ENCODE data around the gene SLC4A8.

SLC4A8 gene

DNA sequence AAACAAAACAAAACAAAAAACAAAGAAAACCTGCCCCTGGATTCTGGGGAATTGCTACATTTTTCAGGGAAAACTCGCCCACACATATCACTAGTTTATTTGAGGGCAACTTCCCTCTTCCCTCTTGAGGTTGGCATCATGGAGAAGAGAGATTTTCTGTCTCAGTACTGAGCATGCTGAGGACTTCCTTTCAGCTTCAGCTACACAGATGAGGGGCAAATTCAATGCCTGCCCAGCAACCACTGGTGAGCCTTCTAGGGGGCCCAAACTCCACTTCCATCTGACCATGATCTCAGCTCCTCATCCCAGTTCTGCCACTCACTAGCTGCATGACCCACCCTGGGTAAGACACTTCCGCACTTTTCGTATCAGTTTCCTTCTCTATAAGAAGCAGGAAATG, 103.3 kb downstream of the SLC4A8 start:
- Histone ChIP-seq H3K4me1 (ENCODE audit: control insufficient read depth, low read length) (peaks cover 7% of the 10 kb centered on the region), H3K9me3 (ENCODE audit: control insufficient read depth, insufficient read depth, low read length) (no peaks in the 10 kb centered on the region), H3K79me2 (ENCODE audit: control insufficient read depth, low read length) (no peaks in the 10 kb centered on the region), H3K4me2 (ENCODE audit: low read length) (no peak overlapping the region), H4K20me1 (ENCODE audit: control insufficient read depth, insufficient read depth, low read depth, low read length) (no peaks in the 10 kb centered on the region), H3K27me3 (ENCODE audit: control insufficient read depth, low read length) (peaks cover 24% of the 10 kb centered on the region), H3F3A (ENCODE audit: control insufficient read depth, insufficient read depth) (no peaks in the 10 kb centered on the region), H3K27ac (ENCODE audit: low read depth, low read length) (no peak overlapping the region), H3K36me3 (ENCODE audit: control insufficient read depth, low read length) (no peaks in the 10 kb centered on the region), H3K9me2 (replicated peaks; ENCODE audit: control insufficient read depth, low read length) (no peaks in the 10 kb centered on the region), H3K4me3 (ENCODE audit: low read length) (no peak overlapping the region)
- TF ChIP-seq EZH2phosphoT487 (IDR thresholded peaks at IDR 0.05; ENCODE audit: borderline replicate concordance, low read length) = no peak
- TF ChIP-seq, protein P1, sequence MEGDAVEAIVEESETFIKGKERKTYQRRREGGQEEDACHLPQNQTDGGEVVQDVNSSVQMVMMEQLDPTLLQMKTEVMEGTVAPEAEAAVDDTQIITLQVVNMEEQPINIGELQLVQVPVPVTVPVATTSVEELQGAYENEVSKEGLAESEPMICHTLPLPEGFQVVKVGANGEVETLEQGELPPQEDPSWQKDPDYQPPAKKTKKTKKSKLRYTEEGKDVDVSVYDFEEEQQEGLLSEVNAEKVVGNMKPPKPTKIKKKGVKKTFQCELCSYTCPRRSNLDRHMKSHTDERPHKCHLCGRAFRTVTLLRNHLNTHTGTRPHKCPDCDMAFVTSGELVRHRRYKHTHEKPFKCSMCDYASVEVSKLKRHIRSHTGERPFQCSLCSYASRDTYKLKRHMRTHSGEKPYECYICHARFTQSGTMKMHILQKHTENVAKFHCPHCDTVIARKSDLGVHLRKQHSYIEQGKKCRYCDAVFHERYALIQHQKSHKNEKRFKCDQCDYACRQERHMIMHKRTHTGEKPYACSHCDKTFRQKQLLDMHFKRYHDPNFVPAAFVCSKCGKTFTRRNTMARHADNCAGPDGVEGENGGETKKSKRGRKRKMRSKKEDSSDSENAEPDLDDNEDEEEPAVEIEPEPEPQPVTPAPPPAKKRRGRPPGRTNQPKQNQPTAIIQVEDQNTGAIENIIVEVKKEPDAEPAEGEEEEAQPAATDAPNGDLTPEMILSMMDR (IDR thresholded peaks at IDR 0.05; ENCODE audit: low read depth, low read length, poor library complexity, severe bottlenecking) = no peak

DNA sequence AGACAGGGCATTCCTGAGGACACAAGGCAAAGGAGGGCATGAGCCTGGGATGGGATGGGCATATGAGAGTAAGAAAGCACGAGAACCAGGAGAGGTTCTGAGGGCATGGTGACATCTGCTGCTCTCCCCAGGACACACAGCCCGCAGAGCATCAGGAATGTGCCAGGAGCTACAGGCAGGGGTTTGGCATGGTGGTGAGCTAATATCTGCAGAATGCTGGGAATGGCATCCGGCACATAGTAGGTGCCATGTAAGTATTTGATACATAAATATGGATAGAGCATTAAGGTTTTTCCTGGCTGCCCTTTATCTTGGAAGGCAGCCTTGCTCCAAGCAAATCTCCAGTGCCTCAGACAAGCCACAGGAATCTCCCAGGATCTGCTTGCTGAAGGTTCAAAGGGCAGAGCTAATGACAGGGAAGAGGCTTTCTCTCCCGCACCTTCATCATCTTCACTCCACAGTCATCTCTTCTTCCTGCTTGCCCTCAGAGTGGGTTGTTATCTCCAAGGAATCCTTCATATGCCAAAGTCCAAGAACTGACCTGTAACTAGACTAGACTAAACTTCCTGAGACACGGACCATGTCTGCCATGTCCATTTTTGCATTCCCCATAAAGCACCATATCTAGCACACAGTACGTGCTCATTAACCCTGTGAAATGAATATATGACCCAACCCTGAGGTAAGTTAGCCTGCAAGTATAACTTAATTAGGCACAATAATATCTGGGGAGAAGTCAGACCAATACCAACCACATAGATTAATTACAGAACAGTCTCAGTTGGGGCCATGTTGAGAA, 104.4 kb downstream of the SLC4A8 start:
- no peaks in the 10 kb centered on the region for H4K20me1 ChIP-seq (ENCODE audit: control insufficient read depth, insufficient read depth, low read depth, low read length)
- no peaks in the 10 kb centered on the region for H3K79me2 ChIP-seq (ENCODE audit: control insufficient read depth, low read length)
- peaks cover 7% of the 10 kb centered on the region for H3K4me1 ChIP-seq (ENCODE audit: control insufficient read depth, low read length)
- H3K27me3 ChIP-seq (ENCODE audit: control insufficient read depth, low read length) = peaks cover 24% of the 10 kb centered on the region
- no peak overlapping the region for H3K27ac ChIP-seq (ENCODE audit: low read depth, low read length)
- H3K4me2 ChIP-seq (ENCODE audit: low read length) = no peak overlapping the region
- H3F3A ChIP-seq (ENCODE audit: control insufficient read depth, insufficient read depth) = no peaks in the 10 kb centered on the region
- no peaks in the 10 kb centered on the region for H3K9me2 ChIP-seq (replicated peaks; ENCODE audit: control insufficient read depth, low read length)
- no peaks in the 10 kb centered on the region for H3K36me3 ChIP-seq (ENCODE audit: control insufficient read depth, low read length)
- H3K9me3 ChIP-seq (ENCODE audit: control insufficient read depth, insufficient read depth, low read length) = no peaks in the 10 kb centered on the region
- TF ChIP-seq, protein P1 (IDR thresholded peaks at IDR 0.05; ENCODE audit: low read depth, low read length, poor library complexity, severe bottlenecking) = no peak
- TF ChIP-seq EZH2phosphoT487 (IDR thresholded peaks at IDR 0.05; ENCODE audit: borderline replicate concordance, low read length) = no peak
- no peak overlapping the region for H3K4me3 ChIP-seq (ENCODE audit: low read length)

DNA sequence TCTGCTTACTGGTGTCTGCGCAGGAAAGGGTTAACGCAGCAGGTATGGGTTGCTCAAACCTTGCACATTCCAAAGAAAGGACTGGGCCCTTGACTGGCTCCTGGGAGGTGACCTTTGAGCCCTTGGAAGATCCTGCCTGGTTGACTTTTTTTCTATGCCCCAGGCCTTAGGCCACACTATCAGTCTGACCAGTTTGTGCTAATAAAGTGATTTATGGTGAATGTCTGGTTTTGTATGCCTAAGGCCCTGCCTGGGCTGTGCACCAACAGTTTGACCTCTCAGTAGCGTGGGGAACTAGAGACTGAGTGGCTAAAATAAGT, 105.0 kb downstream of the SLC4A8 start:
- Histone ChIP-seq H3F3A (ENCODE audit: control insufficient read depth, insufficient read depth) (no peaks in the 10 kb centered on the region), H3K4me2 (ENCODE audit: low read length) (no peak overlapping the region), H3K79me2 (ENCODE audit: control insufficient read depth, low read length) (no peaks in the 10 kb centered on the region), H3K4me1 (ENCODE audit: control insufficient read depth, low read length) (peaks cover 7% of the 10 kb centered on the region), H4K20me1 (ENCODE audit: control insufficient read depth, insufficient read depth, low read depth, low read length) (no peaks in the 10 kb centered on the region), H3K9me3 (ENCODE audit: control insufficient read depth, insufficient read depth, low read length) (no peaks in the 10 kb centered on the region), H3K27ac (ENCODE audit: low read depth, low read length) (no peak overlapping the region), H3K9me2 (replicated peaks; ENCODE audit: control insufficient read depth, low read length) (no peaks in the 10 kb centered on the region), H3K27me3 (ENCODE audit: control insufficient read depth, low read length) (peaks cover 24% of the 10 kb centered on the region), H3K4me3 (ENCODE audit: low read length) (no peak overlapping the region), H3K36me3 (ENCODE audit: control insufficient read depth, low read length) (no peaks in the 10 kb centered on the region)
- no peak for TF ChIP-seq EZH2phosphoT487 (IDR thresholded peaks at IDR 0.05; ENCODE audit: borderline replicate concordance, low read length)
- TF ChIP-seq, protein P1 (IDR thresholded peaks at IDR 0.05; ENCODE audit: low read depth, low read length, poor library complexity, severe bottlenecking) = no peak

Data from DOHH2 (cell line).